K562 (cell line): ENCODE results near the gene PLA2G12B. TPM values are rescaled to one million over a fixed set of nuclear protein-coding genes. Genes with fewer than 3 reads are reported as not detected.

Source experiments
- BRD4 ChIP-seq: fragments of 200-600 bp; sonication (generic); IDR thresholded peaks from 2 replicates; pipeline ENCODE4 v1.6.1; 2017; ENCODE audit warnings: inconsistent platforms
- FOXA3 ChIP-seq, 2 experiments: fragments of 450-650 bp in 1 of 2; sonication (generic) in 1 of 2; formaldehyde crosslinking; IDR thresholded peaks in 1 of 2; conservative IDR thresholded peaks in 1 of 2; 2 replicates each; pipeline versions ENCODE4 v1.4.0 to v1.8.0; 2020 to 2022; ENCODE audit warnings: mild to moderate bottlenecking in 2 of 2, missing genetic modification reagents in 1 of 2
- KDM5B ChIP-seq: fragments of 200-600 bp; sonication (generic); IDR thresholded peaks from 2 replicates; pipeline ENCODE4 v1.6.1; 2012; ENCODE audit warnings: low read depth, mild to moderate bottlenecking, moderate library complexity, low read length, control low read depth, inconsistent platforms; ENCODE audit not compliant: insufficient replicate concordance
- MEIS2 ChIP-seq: fragments of 450-650 bp; IDR thresholded peaks from 2 replicates; pipeline ENCODE4 v1.6.1; 2014; ENCODE audit warnings: mild to moderate bottlenecking; ENCODE audit not compliant: partially characterized antibody
- NR2C1 ChIP-seq, 2 experiments: fragments of 450-650 bp; IDR thresholded peaks; 2 replicates each; pipeline ENCODE4 v1.6.1; 2017; ENCODE audit warnings: mild to moderate bottlenecking in 2 of 2, antibody characterized with exemption in 1 of 2, inconsistent platforms in 1 of 2, missing compliant biosample characterization in 1 of 2, missing genetic modification characterization in 1 of 2
- NR3C1 ChIP-seq: sonication (generic); formaldehyde crosslinking; IDR thresholded peaks from 2 replicates; pipeline ENCODE4 v1.8.1; 2022; ENCODE audit warnings: missing genetic modification reagents
- POLR2H ChIP-seq: IDR thresholded peaks from 2 replicates; pipeline ENCODE4 v1.6.1; 2016; ENCODE audit warnings: missing genetic modification characterization, low read depth, mild to moderate bottlenecking, control low read depth, missing compliant biosample characterization, moderate library complexity
- POU5F1 ChIP-seq: fragments of 150-350 bp; IDR thresholded peaks from 2 replicates; pipeline ENCODE4 v1.6.1; 2014; ENCODE audit warnings: borderline replicate concordance, low read length, low read depth, mild to moderate bottlenecking; ENCODE audit not compliant: partially characterized antibody
- TBP ChIP-seq: optimal IDR thresholded peaks from 2 replicates; pipeline ENCODE3; 2011; ENCODE audit warnings: low read depth, low read length, improper control_type of control experiment
- TEAD1 ChIP-seq, 2 experiments: fragments of 450-650 bp in 1 of 2; sonication (generic) in 1 of 2; formaldehyde crosslinking; IDR thresholded peaks; 2 replicates each; pipeline versions ENCODE4 v1.4.0 to v1.8.0; 2020 to 2022; ENCODE audit warnings: mild to moderate bottlenecking in 2 of 2, missing genetic modification reagents in 1 of 2
- ZNF778 ChIP-seq: fragments of 450-650 bp; formaldehyde crosslinking; IDR thresholded peaks from 2 replicates; pipeline ENCODE4 v1.4.0; 2020; ENCODE audit warnings: mild to moderate bottlenecking, moderate library complexity
- polyA plus RNA-seq, 8 experiments: library from polyadenylated mRNA; depleted of rRNA in 4 of 8; stranded (reverse) in 5 of 8; unstranded in 3 of 8; fragments of >200 nt; fragmentation: Nextera tagmentation in 2 of 8; fragmentation: Illumina TruSeq in 1 of 8; extraction: Ambion mirVana in 2 of 8; extraction: Trizol in 1 of 8; gene quantifications; 2 replicates each; pipeline versions ENCODE4 v1.2.1 to v1.2.3, GENCODE V29; 2011 to 2014; ENCODE audit warnings: inconsistent platforms in 1 of 8, missing spikeins in 1 of 8
- total RNA-seq, 7 experiments: library from RNA; depleted of rRNA in 6 of 7; stranded (reverse); fragments of >200 nt in 6 of 7; fragmentation: Illumina TruSeq in 2 of 7; extraction: Trizol in 2 of 7; gene quantifications; 2 replicates each; pipeline versions ENCODE4 v1.2.1 to v1.2.3, GENCODE V29; 2011 to 2021; ENCODE audit warnings: low replicate concordance in 1 of 7
- TF ChIP-seq, protein P1 (sequence below), 2 experiments: fragments of 250-450 bp in 1 of 2; fragments of 450-650 bp in 1 of 2; sonication (Bioruptor Pico) in 1 of 2; IDR thresholded peaks; 2 replicates each; pipeline versions ENCODE4 v1.6.1 to v1.8.0; 2016 to 2021; ENCODE audit warnings: mild to moderate bottlenecking in 2 of 2, moderate library complexity in 2 of 2, missing compliant biosample characterization in 1 of 2, missing genetic modification characterization in 1 of 2
- TF ChIP-seq, protein P2 (sequence below): fragments of 450-650 bp; conservative IDR thresholded peaks from 2 replicates; pipeline ENCODE4 v1.6.1; 2016; ENCODE audit warnings: missing genetic modification characterization, low read depth, mild to moderate bottlenecking, missing compliant biosample characterization, moderate library complexity
- TF ChIP-seq, protein P3 (sequence below): sonication (generic); formaldehyde crosslinking; IDR thresholded peaks from 2 replicates; pipeline ENCODE4 v1.8.0; 2023; ENCODE audit warnings: missing genetic modification reagents, mild to moderate bottlenecking, borderline replicate concordance
- TF ChIP-seq, protein P4 (sequence below): fragments of 250-450 bp; sonication (Bioruptor Pico); IDR thresholded peaks from 2 replicates; pipeline ENCODE4 v1.4.0; 2020; ENCODE audit warnings: mild to moderate bottlenecking, moderate library complexity, borderline replicate concordance

PLA2G12B gene
- total and polyA plus RNA-seq, 9 of the 15 experiments (the other 6 are each of a cell fraction or from before 2014, with no cell fraction given) = not detected

DNA sequence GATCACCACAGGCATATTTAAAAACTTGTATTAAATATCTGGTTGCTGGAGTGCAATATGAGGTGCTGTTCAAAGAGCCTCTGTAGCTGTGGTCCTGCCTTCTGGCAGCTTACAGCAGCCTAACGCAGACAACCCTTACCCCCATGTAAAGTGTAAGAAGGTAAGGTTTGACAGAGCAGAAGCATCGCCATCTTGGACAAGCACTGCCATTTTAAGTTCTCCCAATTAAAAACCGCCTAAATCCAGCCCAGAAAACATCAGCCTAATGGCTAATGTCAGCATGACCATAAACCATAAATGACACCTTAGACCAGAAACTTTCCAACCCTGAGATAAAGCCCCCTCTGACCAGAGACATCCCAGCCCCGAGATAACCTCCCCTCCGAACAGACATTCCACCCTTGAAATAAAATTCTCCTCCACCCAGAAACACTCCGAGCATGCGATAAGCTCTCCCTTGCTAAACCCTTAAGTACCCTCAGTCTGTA is 66.4 kb downstream of the PLA2G12B start (continued):
- TF ChIP-seq ZNF778 (CRISPR knock-in tag) (no peak), TEAD1 (CRISPR knock-in tag; IDR thresholded peaks at IDR 0.05) (peak in 1 of 2 experiments; percentile 85; a peak in 2 of 4 replicates), NR3C1 (CRISPR knock-in tag) (no peak), BRD4 (no peak), MEIS2 (peak; percentile 95), POU5F1 (no peak), KDM5B (no peak), FOXA3 (CRISPR knock-in tag; conservative IDR thresholded peaks at IDR 0.05 in 1 of 2, IDR thresholded peaks at IDR 0.05 in 1 of 2) (no peak), NR2C1 (IDR thresholded peaks at IDR 0.05) (no peak), NR2C1 (tag; IDR thresholded peaks at IDR 0.05) (peak; percentile 84), POLR2H (tag) (no peak), TBP (no peak)
- TF ChIP-seq, protein P1, sequence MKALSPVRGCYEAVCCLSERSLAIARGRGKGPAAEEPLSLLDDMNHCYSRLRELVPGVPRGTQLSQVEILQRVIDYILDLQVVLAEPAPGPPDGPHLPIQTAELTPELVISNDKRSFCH (CRISPR knock-in tag; IDR thresholded peaks at IDR 0.05) = 0 out of 2 replicates have a peak, but pooled peaks have one; percentile 33
- TF ChIP-seq, protein P1 (tag; IDR thresholded peaks at IDR 0.05) = peak; percentile 99
- TF ChIP-seq, protein P2, sequence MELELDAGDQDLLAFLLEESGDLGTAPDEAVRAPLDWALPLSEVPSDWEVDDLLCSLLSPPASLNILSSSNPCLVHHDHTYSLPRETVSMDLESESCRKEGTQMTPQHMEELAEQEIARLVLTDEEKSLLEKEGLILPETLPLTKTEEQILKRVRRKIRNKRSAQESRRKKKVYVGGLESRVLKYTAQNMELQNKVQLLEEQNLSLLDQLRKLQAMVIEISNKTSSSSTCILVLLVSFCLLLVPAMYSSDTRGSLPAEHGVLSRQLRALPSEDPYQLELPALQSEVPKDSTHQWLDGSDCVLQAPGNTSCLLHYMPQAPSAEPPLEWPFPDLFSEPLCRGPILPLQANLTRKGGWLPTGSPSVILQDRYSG (tag) = peak; percentile 96
- TF ChIP-seq, protein P3, sequence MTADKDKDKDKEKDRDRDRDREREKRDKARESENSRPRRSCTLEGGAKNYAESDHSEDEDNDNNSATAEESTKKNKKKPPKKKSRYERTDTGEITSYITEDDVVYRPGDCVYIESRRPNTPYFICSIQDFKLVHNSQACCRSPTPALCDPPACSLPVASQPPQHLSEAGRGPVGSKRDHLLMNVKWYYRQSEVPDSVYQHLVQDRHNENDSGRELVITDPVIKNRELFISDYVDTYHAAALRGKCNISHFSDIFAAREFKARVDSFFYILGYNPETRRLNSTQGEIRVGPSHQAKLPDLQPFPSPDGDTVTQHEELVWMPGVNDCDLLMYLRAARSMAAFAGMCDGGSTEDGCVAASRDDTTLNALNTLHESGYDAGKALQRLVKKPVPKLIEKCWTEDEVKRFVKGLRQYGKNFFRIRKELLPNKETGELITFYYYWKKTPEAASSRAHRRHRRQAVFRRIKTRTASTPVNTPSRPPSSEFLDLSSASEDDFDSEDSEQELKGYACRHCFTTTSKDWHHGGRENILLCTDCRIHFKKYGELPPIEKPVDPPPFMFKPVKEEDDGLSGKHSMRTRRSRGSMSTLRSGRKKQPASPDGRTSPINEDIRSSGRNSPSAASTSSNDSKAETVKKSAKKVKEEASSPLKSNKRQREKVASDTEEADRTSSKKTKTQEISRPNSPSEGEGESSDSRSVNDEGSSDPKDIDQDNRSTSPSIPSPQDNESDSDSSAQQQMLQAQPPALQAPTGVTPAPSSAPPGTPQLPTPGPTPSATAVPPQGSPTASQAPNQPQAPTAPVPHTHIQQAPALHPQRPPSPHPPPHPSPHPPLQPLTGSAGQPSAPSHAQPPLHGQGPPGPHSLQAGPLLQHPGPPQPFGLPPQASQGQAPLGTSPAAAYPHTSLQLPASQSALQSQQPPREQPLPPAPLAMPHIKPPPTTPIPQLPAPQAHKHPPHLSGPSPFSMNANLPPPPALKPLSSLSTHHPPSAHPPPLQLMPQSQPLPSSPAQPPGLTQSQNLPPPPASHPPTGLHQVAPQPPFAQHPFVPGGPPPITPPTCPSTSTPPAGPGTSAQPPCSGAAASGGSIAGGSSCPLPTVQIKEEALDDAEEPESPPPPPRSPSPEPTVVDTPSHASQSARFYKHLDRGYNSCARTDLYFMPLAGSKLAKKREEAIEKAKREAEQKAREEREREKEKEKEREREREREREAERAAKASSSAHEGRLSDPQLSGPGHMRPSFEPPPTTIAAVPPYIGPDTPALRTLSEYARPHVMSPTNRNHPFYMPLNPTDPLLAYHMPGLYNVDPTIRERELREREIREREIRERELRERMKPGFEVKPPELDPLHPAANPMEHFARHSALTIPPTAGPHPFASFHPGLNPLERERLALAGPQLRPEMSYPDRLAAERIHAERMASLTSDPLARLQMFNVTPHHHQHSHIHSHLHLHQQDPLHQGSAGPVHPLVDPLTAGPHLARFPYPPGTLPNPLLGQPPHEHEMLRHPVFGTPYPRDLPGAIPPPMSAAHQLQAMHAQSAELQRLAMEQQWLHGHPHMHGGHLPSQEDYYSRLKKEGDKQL = no peak
- TF ChIP-seq, protein P4, sequence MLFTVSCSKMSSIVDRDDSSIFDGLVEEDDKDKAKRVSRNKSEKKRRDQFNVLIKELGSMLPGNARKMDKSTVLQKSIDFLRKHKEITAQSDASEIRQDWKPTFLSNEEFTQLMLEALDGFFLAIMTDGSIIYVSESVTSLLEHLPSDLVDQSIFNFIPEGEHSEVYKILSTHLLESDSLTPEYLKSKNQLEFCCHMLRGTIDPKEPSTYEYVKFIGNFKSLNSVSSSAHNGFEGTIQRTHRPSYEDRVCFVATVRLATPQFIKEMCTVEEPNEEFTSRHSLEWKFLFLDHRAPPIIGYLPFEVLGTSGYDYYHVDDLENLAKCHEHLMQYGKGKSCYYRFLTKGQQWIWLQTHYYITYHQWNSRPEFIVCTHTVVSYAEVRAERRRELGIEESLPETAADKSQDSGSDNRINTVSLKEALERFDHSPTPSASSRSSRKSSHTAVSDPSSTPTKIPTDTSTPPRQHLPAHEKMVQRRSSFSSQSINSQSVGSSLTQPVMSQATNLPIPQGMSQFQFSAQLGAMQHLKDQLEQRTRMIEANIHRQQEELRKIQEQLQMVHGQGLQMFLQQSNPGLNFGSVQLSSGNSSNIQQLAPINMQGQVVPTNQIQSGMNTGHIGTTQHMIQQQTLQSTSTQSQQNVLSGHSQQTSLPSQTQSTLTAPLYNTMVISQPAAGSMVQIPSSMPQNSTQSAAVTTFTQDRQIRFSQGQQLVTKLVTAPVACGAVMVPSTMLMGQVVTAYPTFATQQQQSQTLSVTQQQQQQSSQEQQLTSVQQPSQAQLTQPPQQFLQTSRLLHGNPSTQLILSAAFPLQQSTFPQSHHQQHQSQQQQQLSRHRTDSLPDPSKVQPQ (CRISPR knock-in tag) = no peak
